SU-DHL-6 (cell line): Measurements from ENCODE around the gene NFIA.

Experiments used
- CTCF ChIP-seq: fragments of 200-600 bp; sonication (generic); IDR thresholded peaks from one replicate; pipeline ENCODE4 v1.5.1; 2017; ENCODE audit warnings: antibody characterized with exemption, mild to moderate bottlenecking, low read length, moderate library complexity; ENCODE audit not compliant: insufficient read depth, poor library complexity, severe bottlenecking
- EZH2phosphoT487 ChIP-seq: fragments of 200-600 bp; sonication (generic), shearing (Covaris generic); conservative IDR thresholded peaks from 2 replicates; pipeline ENCODE4 v1.6.1; 2018; ENCODE audit warnings: mild to moderate bottlenecking, antibody characterized with exemption, low read length, moderate library complexity, mixed read lengths

GRCh38 chr1:61067446-61068019 is 14.8 kb upstream of the NFIA start:
- no peak for TF ChIP-seq EZH2phosphoT487
- no peak for TF ChIP-seq CTCF
